ENCODE results near the gene SLC15A3. TPM values are rescaled to one million over a fixed set of nuclear protein-coding genes. Genes with fewer than 3 reads are reported as not detected.

The SLC15A3 gene
- total RNA-seq, 1 experiment from 2014 or later: 5.5 TPM

GRCh38 chr11:60932605-60933356, 19.2 kb downstream of the SLC15A3 start:
- ChIA-PET CTCF (no interaction called here), POLR2A (ENCODE audit: unreplicated experiment) (no interaction called here)
- Histone ChIP-seq H3K9me3 (ENCODE audit: insufficient read depth, low read depth) (no peaks in the 10 kb centered on the region), H3K36me3 (ENCODE audit: low read depth) (no peaks in the 10 kb centered on the region), H3K27me3 (ENCODE audit: insufficient read depth, low read depth) (no peaks in the 10 kb centered on the region), H3K4me1 (replicated peaks; ENCODE audit: insufficient read depth) (no peaks in the 10 kb centered on the region), H2AFZ (no peak overlapping the region), H3K9me2 (ENCODE audit: insufficient read depth) (no peaks in the 10 kb centered on the region), H4K20me1 (ENCODE audit: insufficient read depth) (no peaks in the 10 kb centered on the region), H3K4me3 (no peak overlapping the region), H3K79me2 (ENCODE audit: low read depth) (no peaks in the 10 kb centered on the region), H3K27ac (no peak overlapping the region), H3K4me2 (no peak overlapping the region), H3F3A (ENCODE audit: insufficient read depth, low read depth) (no peaks in the 10 kb centered on the region)
- peak in 1 of 2 experiments; percentile 43 for DNase-seq
- intact Hi-C loops (cut with micrococcal nuclease; ENCODE audit: unreplicated experiment): no loop called here
- no TSS peak for BruUV-seq (replicated peaks)
- TF ChIP-seq CTCF (conservative IDR thresholded peaks at IDR 0.05) (no peak), EZH2 (IDR thresholded peaks at IDR 0.05; ENCODE audit: low read depth) (no peak)

- Histone ChIP-seq H3K4me2 (no peak overlapping the region), H4K20me1 (ENCODE audit: insufficient read depth) (no peaks in the 10 kb centered on the region), H3K27ac (no peak overlapping the region), H3K79me2 (ENCODE audit: low read depth) (no peaks in the 10 kb centered on the region), H3K27me3 (ENCODE audit: insufficient read depth, low read depth) (no peaks in the 10 kb centered on the region), H3K4me1 (replicated peaks; ENCODE audit: insufficient read depth) (no peaks in the 10 kb centered on the region), H3K36me3 (ENCODE audit: low read depth) (no peaks in the 10 kb centered on the region), H3K4me3 (no peak overlapping the region), H3K9me3 (ENCODE audit: insufficient read depth, low read depth) (no peaks in the 10 kb centered on the region), H3F3A (ENCODE audit: insufficient read depth, low read depth) (no peaks in the 10 kb centered on the region), H2AFZ (no peak overlapping the region), H3K9me2 (ENCODE audit: insufficient read depth) (no peaks in the 10 kb centered on the region)
- TF ChIP-seq EZH2 (IDR thresholded peaks at IDR 0.05; ENCODE audit: low read depth): no peak
- no peak for TF ChIP-seq CTCF (conservative IDR thresholded peaks at IDR 0.05)
- BruUV-seq (replicated peaks): no TSS peak
- DNase-seq: no peak
- intact Hi-C loops (cut with micrococcal nuclease; ENCODE audit: unreplicated experiment): no loop called here
- ChIA-PET CTCF (no interaction called here), POLR2A (ENCODE audit: unreplicated experiment) (no interaction called here)
Observed at GRCh38 chr11:60931917-60932316, 20.1 kb downstream of the SLC15A3 start.

- intact Hi-C loops (cut with micrococcal nuclease; ENCODE audit: unreplicated experiment): no loop called here
- CTCF ChIA-PET: no interaction called here
Observed at GRCh38 chr11:60930394-60930793, 21.6 kb downstream of the SLC15A3 start.

More at GRCh38 chr11:60930394-60930793, 21.6 kb downstream of the SLC15A3 start:
- no peak overlapping the region for H3K27ac ChIP-seq
- no peak for TF ChIP-seq EZH2 (IDR thresholded peaks at IDR 0.05; ENCODE audit: low read depth)
- no peak for TF ChIP-seq CTCF (conservative IDR thresholded peaks at IDR 0.05)
- H3K4me3 ChIP-seq: no peak overlapping the region
- peak in 1 of 2 experiments; percentile 12 for DNase-seq
- no peak overlapping the region for H2AFZ ChIP-seq
- POLR2A ChIA-PET (ENCODE audit: unreplicated experiment): no interaction called here
- H4K20me1 ChIP-seq (ENCODE audit: insufficient read depth): no peaks in the 10 kb centered on the region
- peaks cover 1% of the 10 kb centered on the region; the same call in 1 of the 2 replicates for H3F3A ChIP-seq (ENCODE audit: insufficient read depth, low read depth)
- no peaks in the 10 kb centered on the region for H3K36me3 ChIP-seq (ENCODE audit: low read depth)
- H3K9me3 ChIP-seq (ENCODE audit: insufficient read depth, low read depth): no peaks in the 10 kb centered on the region
- H3K79me2 ChIP-seq (ENCODE audit: low read depth): no peaks in the 10 kb centered on the region
- H3K4me1 ChIP-seq (replicated peaks; ENCODE audit: insufficient read depth): peaks cover 3% of the 10 kb centered on the region
- BruUV-seq (replicated peaks): no TSS peak
- H3K9me2 ChIP-seq (ENCODE audit: insufficient read depth): no peaks in the 10 kb centered on the region
- no peak overlapping the region for H3K4me2 ChIP-seq
- no peaks in the 10 kb centered on the region for H3K27me3 ChIP-seq (ENCODE audit: insufficient read depth, low read depth)

Data from PC-9 (cell line).